GM10847 (cell line): Measurements from ENCODE around the gene CBY1.

ENCODE experiments used
- POLR2A ChIP-seq: IDR thresholded peaks from 2 replicates; pipeline ENCODE4 v1.6.1; 2011; ENCODE audit not compliant: insufficient read length; ENCODE audit errors: extremely low read depth

CBY1 gene

GRCh38 chr22:38694049-38694448, 37.6 kb downstream of the CBY1 start:
- no peak for TF ChIP-seq POLR2A

DNA sequence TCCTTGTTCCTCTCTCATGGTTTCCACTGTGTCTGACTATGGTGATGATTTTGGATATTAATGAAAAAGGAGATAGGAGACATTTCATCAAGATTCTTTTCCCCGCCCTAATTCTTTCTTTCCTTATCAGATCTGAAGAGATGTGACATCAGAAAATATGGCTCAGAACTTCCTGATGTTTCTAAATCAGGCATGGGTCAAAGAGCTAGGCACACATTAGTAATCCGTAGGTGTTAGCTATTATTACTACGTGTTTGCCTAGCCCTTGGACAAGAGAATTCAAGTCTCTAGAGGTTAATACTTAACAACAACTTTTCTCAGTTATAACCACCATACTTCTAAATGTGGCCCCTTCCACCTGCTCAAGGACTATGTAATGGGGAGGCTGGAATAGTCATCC, 38.5 kb downstream of the CBY1 start:
- TF ChIP-seq POLR2A: no peak

DNA sequence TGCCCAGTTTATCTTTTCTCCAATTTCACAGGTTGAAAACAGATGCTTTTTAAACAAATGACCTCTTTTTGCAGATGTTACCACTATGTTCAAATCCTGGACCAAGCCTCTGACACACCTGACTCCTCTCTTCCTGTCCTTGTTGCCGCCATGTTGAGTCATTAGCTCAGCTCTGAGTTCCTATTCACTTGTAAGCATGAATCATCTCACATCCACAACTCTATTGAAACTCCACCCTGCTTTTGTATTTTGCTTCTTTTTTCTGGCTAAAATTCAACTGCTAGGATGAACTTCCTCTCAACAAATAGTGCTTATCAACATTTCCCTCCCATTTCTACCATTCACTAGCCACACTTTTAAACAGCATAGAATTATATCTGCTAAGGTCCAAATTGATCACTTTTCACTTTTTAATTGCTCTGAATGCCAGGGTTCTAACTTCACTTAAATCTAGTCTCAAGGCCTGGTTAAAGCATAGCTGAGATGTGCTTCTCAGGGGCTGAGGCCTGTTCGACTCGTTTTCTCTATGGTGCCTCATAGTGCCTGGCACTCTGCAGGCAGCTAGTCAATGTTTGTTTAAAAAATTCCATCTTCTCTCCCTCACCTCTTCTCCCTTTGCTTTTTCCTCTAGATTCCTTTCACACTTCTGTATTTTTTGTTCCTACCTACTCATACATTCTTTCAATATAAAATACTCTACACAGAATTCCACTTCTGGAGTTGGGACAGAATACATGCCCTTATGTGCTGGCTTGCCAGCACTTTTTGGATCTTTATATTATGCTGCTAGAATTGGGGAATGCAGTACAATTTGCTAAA, 40.4 kb downstream of the CBY1 start:
- TF ChIP-seq POLR2A: no peak

DNA sequence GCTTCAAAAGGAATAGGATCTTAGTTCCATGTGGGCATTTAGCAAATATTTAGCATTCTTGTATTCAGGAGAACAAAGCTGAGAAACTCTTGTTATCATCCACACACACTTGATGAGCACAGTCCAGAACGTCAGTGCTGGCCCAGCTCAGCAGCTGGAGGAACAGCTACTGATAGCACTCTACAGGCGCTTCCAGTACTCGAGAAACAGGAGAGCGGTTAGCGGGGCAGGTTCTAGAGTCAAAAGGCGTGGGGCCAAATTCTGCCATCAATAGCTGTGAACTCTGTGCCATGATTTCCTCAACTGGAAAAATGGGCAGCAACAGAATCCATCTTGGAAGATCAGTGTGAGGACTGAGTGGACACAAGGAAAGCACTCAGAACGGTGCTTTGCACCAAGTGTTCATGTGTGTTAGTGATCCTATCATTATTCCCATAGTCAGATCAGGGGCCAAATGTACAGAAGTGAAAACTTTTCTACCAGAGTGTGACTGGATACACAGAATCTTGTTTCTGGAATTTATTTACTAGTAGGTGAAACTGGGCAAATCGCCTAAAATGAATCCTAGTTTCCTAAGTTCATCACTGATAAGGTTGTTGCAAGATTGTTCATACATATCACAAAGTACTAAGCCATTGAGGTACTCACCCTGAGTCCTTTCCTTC, 41.1 kb downstream of the CBY1 start:
- TF ChIP-seq POLR2A: no peak

- no peak for TF ChIP-seq POLR2A
Measured at GRCh38 chr22:38698407-38699094, 42.1 kb downstream of the CBY1 start.

GRCh38 chr22:38699143-38699542, 42.7 kb downstream of the CBY1 start:
- TF ChIP-seq POLR2A: no peak

DNA sequence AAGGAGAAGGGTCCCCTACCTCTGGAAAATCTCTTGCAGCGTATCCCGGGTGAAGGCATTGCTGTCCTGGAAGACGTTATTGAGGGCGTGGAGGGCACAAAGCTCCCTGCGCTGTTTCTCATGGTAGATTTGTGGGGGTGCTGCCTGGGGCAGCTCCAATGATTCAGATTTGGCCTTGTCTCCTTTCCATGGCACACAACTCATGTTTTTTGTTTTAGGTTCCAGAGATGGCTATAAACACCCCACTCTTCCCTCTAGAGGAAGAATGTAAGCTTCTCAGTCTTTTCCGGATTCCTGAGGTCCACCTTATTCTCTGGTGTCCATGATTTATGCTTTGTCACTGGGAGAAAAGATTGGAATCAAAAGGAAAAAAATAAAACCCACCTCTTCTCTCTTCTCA, 43.3 kb downstream of the CBY1 start:
- TF ChIP-seq POLR2A: no peak

DNA sequence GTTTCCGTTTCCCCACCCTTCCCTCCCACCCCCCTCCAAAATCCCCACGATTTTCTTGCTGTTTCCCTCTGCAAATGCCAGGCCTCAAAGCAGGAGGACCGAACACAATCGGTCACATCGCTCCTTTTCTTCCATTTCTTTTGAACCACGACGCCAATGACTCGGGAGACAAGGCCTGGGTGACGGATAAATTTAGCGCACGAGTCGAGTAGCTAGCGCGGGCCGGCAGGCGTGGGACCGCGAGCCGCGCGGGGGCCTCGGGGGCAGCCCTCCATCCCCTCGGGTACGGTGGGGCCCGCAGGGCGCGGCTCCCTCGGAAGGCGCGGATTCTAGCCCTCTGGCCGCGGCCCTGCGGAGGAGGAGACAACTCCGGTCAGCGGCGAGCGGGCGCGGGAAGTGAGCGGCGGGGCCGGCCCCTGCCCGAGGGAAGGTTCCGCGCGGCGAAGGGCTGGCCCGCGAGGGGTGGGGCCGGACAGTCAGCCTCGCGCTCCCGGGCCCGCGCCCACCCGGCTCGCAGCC, 43.9 kb downstream of the CBY1 start:
- no peak for TF ChIP-seq POLR2A

- peak; percentile 79 for TF ChIP-seq POLR2A
Measured at GRCh38 chr22:38700789-38701628, 44.6 kb downstream of the CBY1 start, which contains the start of gene JOSD1. Gene JOSD1 (minus strand): TSS chr22:38700943. CDS start chr22:38699987, 956 bp downstream.

DNA sequence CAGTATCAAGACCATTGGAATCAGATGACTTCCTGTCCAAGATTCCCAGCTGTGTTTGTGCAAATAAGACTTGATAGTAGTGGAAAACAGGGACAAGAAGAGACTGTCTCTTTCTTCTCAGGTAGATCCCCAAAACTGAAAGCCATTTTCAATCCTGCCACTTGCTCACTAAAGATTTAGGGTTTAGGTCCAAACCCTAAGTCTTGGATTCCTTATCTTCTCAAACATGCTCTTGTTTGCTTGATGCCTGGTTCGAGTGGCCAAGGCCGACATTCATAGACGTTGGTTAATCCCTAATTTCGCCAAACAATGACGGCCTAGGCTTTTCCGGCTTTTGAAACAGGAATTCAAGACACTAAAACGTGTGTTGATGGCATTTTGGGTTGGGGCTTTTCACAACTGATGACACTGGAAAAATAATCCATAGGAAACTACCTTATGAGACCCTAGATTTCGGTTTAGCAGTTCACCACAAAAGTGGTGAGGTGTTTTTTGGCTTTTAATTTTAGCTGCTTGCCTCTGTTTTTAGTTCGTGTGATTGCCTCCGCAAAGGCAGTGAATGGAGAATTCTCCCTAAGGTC, 48.3 kb downstream of the CBY1 start:
- TF ChIP-seq POLR2A: no peak

DNA sequence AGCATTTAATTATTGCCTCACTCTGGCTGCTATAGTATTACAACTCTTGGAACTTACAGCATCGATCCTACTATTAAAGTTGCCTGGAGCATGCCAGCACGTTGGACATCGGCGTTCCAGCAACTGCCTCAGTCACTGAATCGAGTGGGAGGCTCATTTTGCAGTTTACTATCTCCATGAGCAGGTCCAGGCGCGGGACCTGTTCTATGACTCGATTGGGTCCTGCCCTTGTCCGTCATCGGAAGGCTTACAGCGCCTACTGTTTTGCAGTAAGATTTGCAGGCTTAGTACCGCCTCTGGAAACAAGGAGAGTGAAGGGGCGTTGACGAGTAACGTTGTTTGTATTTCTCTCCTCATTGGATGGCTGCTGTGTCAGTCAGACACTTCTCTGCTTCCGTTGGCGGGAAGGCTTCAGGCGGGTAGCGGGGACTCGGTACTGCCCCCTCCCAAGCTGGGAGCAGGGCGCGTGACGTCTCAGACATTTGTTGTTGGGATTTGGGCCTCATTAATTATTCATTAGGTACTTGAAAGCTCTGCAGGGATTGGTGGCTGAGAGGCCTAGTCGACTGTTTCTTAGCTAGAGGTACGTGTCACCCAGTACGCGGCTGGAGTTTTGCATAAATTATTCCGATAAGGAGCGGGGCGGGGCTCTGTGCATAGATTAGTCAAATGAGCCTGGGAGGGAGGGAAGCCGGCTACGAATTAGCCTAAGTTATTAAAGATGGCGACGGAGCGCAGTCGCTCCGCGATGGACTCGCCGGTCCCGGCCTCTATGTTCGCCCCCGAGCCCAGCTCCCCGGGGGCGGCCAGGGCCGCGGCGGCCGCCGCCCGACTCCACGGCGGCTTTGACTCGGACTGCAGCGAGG, 49.0 kb downstream of the CBY1 start, which contains the start of gene GTPBP1:
TSS of gene GTPBP1 (plus strand) at position 710 of the 866 bp plus-strand sequence. CDS start at position 722, 12 bp downstream.
- peak; percentile 86 for TF ChIP-seq POLR2A

- no peak for TF ChIP-seq POLR2A
Measured at GRCh38 chr22:38706101-38706900, 49.9 kb downstream of the CBY1 start.

DNA sequence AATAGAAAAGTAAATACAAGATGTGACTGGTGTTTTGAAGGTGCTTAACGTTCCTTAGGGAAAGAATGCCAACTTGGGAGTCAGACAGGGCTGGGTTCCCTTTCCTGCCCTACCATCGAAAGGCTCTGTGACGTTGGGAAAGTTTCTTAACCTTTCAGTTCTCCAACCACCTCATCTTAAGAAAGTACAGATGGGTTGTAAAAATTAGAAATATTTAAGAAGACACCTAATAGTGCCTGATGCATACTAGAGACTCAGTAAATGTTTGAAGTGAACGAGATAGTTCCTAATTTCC, 50.4 kb downstream of the CBY1 start:
- TF ChIP-seq POLR2A: no peak
